AG08395 (cell line): Measurements from ENCODE around the gene KRT73.

ENCODE experiments used
- DNase-seq: peaks from one replicate; pipeline ENCODE4 v3.0.0; 2012; ENCODE audit warnings: mixed read lengths, low spot score

The KRT73 gene

GRCh38 chr12:52617403-52617785 is 965 bp downstream of the KRT73 start:
- no peak for DNase-seq

GRCh38 chr12:52616680-52617402 is 1.5 kb downstream of the KRT73 start:
- no peak for DNase-seq

GRCh38 chr12:52615912-52616311 is 2.4 kb downstream of the KRT73 start:
- DNase-seq, result no peak

GRCh38 chr12:52615208-52615868 is 3.0 kb downstream of the KRT73 start:
- DNase-seq, result peak; percentile 26

- no peak for DNase-seq
Measured at GRCh38 chr12:52614381-52615207, 3.8 kb downstream of the KRT73 start.

- DNase-seq, result no peak
Measured at GRCh38 chr12:52613384-52614030, 4.9 kb downstream of the KRT73 start.

- no peak for DNase-seq
Measured at GRCh38 chr12:52612431-52613383, 5.7 kb downstream of the KRT73 start.

- no peak for DNase-seq
Measured at GRCh38 chr12:52611080-52611468, 7.3 kb downstream of the KRT73 start.

- DNase-seq, result no peak
Measured at GRCh38 chr12:52608826-52609630, 9.3 kb downstream of the KRT73 start.

GRCh38 chr12:52608161-52608560 is 10.2 kb downstream of the KRT73 start:
- DNase-seq, result no peak

- no peak for DNase-seq
Measured at GRCh38 chr12:52607314-52607713, 11.0 kb downstream of the KRT73 start.

- DNase-seq, result no peak
Measured at GRCh38 chr12:52606581-52607218, 11.7 kb downstream of the KRT73 start.

GRCh38 chr12:52606096-52606495 is 12.3 kb downstream of the KRT73 start:
- DNase-seq, result no peak

- DNase-seq, result no peak
Measured at GRCh38 chr12:52605542-52605941, 12.8 kb downstream of the KRT73 start.

GRCh38 chr12:52604859-52605258 is 13.5 kb downstream of the KRT73 start:
- DNase-seq, result no peak

- no peak for DNase-seq
Measured at GRCh38 chr12:52603314-52603713, 15.0 kb downstream of the KRT73 start.

- DNase-seq, result no peak
Measured at GRCh38 chr12:52602552-52602951, 15.8 kb downstream of the KRT73 start.

- no peak for DNase-seq
Measured at GRCh38 chr12:52601671-52602070, 16.7 kb downstream of the KRT73 start.

GRCh38 chr12:52600941-52601481 is 17.3 kb downstream of the KRT73 start, which contains the start of gene KRT72:
KRT72 (minus strand) TSS chr12:52601463; CDS start chr12:52601452, 11 bp downstream.
- no peak for DNase-seq
